Neural cell (in vitro differentiated cells): ENCODE results near the gene UBN2. TPM values are rescaled to one million over a fixed set of nuclear protein-coding genes. Genes with fewer than 3 reads are reported as not detected.

ENCODE experiments used
- H2AFZ ChIP-seq: fragments of 200-600, 300-800 bp; sonication (generic), shearing (Covaris generic); 2 replicates; pipeline ENCODE4 v1.6.0; 2014; ENCODE audit warnings: low read depth, mild to moderate bottlenecking, antibody characterized with exemption, low read length, moderate library complexity
- H3F3A ChIP-seq: fragments of 200-600 bp; shearing (Covaris generic); 2 replicates; pipeline ENCODE4 v1.6.1; 2016; ENCODE audit warnings: mild to moderate bottlenecking, moderate library complexity, mixed read lengths, antibody characterized with exemption, low read length; ENCODE audit not compliant: insufficient read depth, poor library complexity, severe bottlenecking
- H3K27ac ChIP-seq: fragments of 200-600, 300-800 bp; sonication (generic), shearing (Covaris generic); 2 replicates; pipeline ENCODE4 v1.5.1; 2014; ENCODE audit warnings: mild to moderate bottlenecking, low read length, moderate library complexity
- H3K27me3 ChIP-seq: fragments of 300-800, 200-600 bp; sonication (generic), shearing (Covaris generic); 2 replicates; pipeline ENCODE4 v1.6.0; 2014; ENCODE audit warnings: mild to moderate bottlenecking, low read depth, low read length, moderate library complexity; ENCODE audit not compliant: insufficient read depth
- H3K36me3 ChIP-seq: fragments of 300-800, 200-600 bp; sonication (generic), shearing (Covaris generic); 2 replicates; pipeline ENCODE4 v1.5.1; 2014; ENCODE audit warnings: mild to moderate bottlenecking, antibody characterized with exemption, low read length, moderate library complexity; ENCODE audit not compliant: insufficient read depth
- H3K4me2 ChIP-seq: fragments of 300-800, 200-600 bp; sonication (generic), shearing (Covaris generic); 2 replicates; pipeline ENCODE4 v1.6.0; 2014; ENCODE audit warnings: mild to moderate bottlenecking, low read length
- H3K4me3 ChIP-seq: fragments of 300-800, 200-600 bp; sonication (generic), shearing (Covaris generic); 2 replicates; pipeline ENCODE4 v1.5.1; 2014; ENCODE audit warnings: mild to moderate bottlenecking, low read length, moderate library complexity
- H3K79me2 ChIP-seq: fragments of 200-600 bp; shearing (Covaris generic); replicated peaks from 2 replicates; pipeline ENCODE4 v1.6.0; 2014; ENCODE audit warnings: mild to moderate bottlenecking, low read length, moderate library complexity; ENCODE audit not compliant: insufficient read depth
- H3K9ac ChIP-seq: fragments of 300-800, 200-600 bp; sonication (generic), shearing (Covaris generic); 2 replicates; pipeline ENCODE4 v1.6.1; 2016; ENCODE audit warnings: mild to moderate bottlenecking, low read length, mixed read lengths
- H3K9me2 ChIP-seq: fragments of 200-600 bp; shearing (Covaris generic); 2 replicates; pipeline ENCODE4 v1.6.1; 2016; ENCODE audit warnings: mild to moderate bottlenecking, low read length, mixed read lengths; ENCODE audit not compliant: insufficient read depth
- H3K9me3 ChIP-seq: fragments of 200-600, 300-800 bp; sonication (generic), shearing (Covaris generic); 2 replicates; pipeline ENCODE4 v1.6.1; 2016; ENCODE audit warnings: mild to moderate bottlenecking, mixed run types, low read length, moderate library complexity, mixed read lengths
- H4K20me1 ChIP-seq: fragments of 200-600 bp; shearing (Covaris generic); 2 replicates; pipeline ENCODE4 v1.6.1; 2016; ENCODE audit warnings: mild to moderate bottlenecking, mixed run types; ENCODE audit not compliant: insufficient read depth
- CTCF ChIP-seq: fragments of 450-650 bp; IDR thresholded peaks from 2 replicates; pipeline ENCODE4 v1.5.1; 2014; ENCODE audit warnings: antibody characterized with exemption, mild to moderate bottlenecking, moderate library complexity; ENCODE audit not compliant: poor library complexity, severe bottlenecking
- EP300 ChIP-seq: fragments of 450-650 bp; conservative IDR thresholded peaks from 2 replicates; pipeline ENCODE4 v1.6.1; 2014; ENCODE audit warnings: antibody characterized with exemption, mild to moderate bottlenecking, moderate library complexity; ENCODE audit not compliant: poor library complexity, severe bottlenecking
- EZH2 ChIP-seq: fragments of 200-600, 300-800 bp; shearing (Covaris generic), sonication (generic); IDR thresholded peaks from 2 replicates; pipeline ENCODE4 v1.6.1; 2014; ENCODE audit warnings: antibody characterized with exemption, low read length, borderline replicate concordance, mild to moderate bottlenecking; ENCODE audit not compliant: insufficient read depth, poor library complexity, severe bottlenecking
- MXI1 ChIP-seq: fragments of 450-650 bp; conservative IDR thresholded peaks from 2 replicates; pipeline ENCODE4 v1.6.1; 2014; ENCODE audit warnings: antibody characterized with exemption, mild to moderate bottlenecking; ENCODE audit not compliant: poor library complexity, severe bottlenecking
- POLR2AphosphoS5 ChIP-seq: IDR thresholded peaks from 2 replicates; pipeline ENCODE4 v1.6.1; 2012
- RAD21 ChIP-seq: fragments of 450-650 bp; conservative IDR thresholded peaks from 2 replicates; pipeline ENCODE4 v1.6.1; 2014; ENCODE audit warnings: antibody characterized with exemption, mild to moderate bottlenecking, moderate library complexity
- REST ChIP-seq: IDR thresholded peaks from 2 replicates; pipeline ENCODE4 v1.6.1; 2012; ENCODE audit warnings: borderline replicate concordance
- SMC3 ChIP-seq: fragments of 450-650 bp; conservative IDR thresholded peaks from 2 replicates; pipeline ENCODE4 v1.6.1; 2014; ENCODE audit warnings: antibody characterized with exemption, mild to moderate bottlenecking, moderate library complexity; ENCODE audit not compliant: poor library complexity
- TAF1 ChIP-seq: IDR thresholded peaks from 2 replicates; pipeline ENCODE4 v1.6.1; 2012; ENCODE audit warnings: low read depth
- polyA plus RNA-seq: library from polyadenylated mRNA; depleted of rRNA; stranded (reverse); fragments of >200 nt; gene quantifications from 2 replicates; pipeline ENCODE4 v1.2.3, GENCODE V29; 2014

UBN2 gene
- polyA plus RNA-seq, 1 donor from 2014 or later = 18.2 TPM

GRCh38 chr7:139241258-139241657 is 10.2 kb downstream of the UBN2 start:
- H4K20me1 ChIP-seq = no peaks in the 10 kb centered on the region
- H3K27me3 ChIP-seq = no peaks in the 10 kb centered on the region
- peaks cover 17% of the 10 kb centered on the region for H3K79me2 ChIP-seq
- H3K4me2 ChIP-seq = no peak overlapping the region
- H3K9ac ChIP-seq = no peak overlapping the region
- H2AFZ ChIP-seq = no peak overlapping the region
- H3F3A ChIP-seq = no peaks in the 10 kb centered on the region
- H3K9me3 ChIP-seq = no peaks in the 10 kb centered on the region
- no peak for TF ChIP-seq RAD21
- TF ChIP-seq REST = no peak
- TF ChIP-seq TAF1 = no peak
- no peak for TF ChIP-seq POLR2AphosphoS5
- TF ChIP-seq EP300 = no peak
- TF ChIP-seq CTCF = no peak
- no peak for TF ChIP-seq MXI1
- no peak for TF ChIP-seq EZH2
- TF ChIP-seq SMC3 = no peak
- H3K4me3 ChIP-seq = no peak overlapping the region
- no peak overlapping the region for H3K27ac ChIP-seq
- H3K36me3 ChIP-seq = no peaks in the 10 kb centered on the region
- no peaks in the 10 kb centered on the region for H3K9me2 ChIP-seq

- Histone ChIP-seq H3F3A (no peaks in the 10 kb centered on the region), H4K20me1 (no peaks in the 10 kb centered on the region), H3K9me2 (no peaks in the 10 kb centered on the region), H3K9ac (no peak overlapping the region), H3K79me2 (peaks cover 11% of the 10 kb centered on the region), H2AFZ (no peak overlapping the region), H3K4me3 (no peak overlapping the region), H3K27ac (no peak overlapping the region), H3K9me3 (no peaks in the 10 kb centered on the region), H3K4me2 (no peak overlapping the region), H3K27me3 (no peaks in the 10 kb centered on the region), H3K36me3 (no peaks in the 10 kb centered on the region)
- TF ChIP-seq MXI1 = no peak
- TF ChIP-seq EZH2 = no peak
- no peak for TF ChIP-seq CTCF
- TF ChIP-seq POLR2AphosphoS5 = no peak
- TF ChIP-seq SMC3 = no peak
- no peak for TF ChIP-seq REST
- no peak for TF ChIP-seq TAF1
- TF ChIP-seq EP300 = no peak
- no peak for TF ChIP-seq RAD21
These were observed 11.8 kb downstream of the UBN2 start for GRCh38 chr7:139242741-139243281.
